ENCODE data around the gene PRUNE2.

The PRUNE2 gene

DNA sequence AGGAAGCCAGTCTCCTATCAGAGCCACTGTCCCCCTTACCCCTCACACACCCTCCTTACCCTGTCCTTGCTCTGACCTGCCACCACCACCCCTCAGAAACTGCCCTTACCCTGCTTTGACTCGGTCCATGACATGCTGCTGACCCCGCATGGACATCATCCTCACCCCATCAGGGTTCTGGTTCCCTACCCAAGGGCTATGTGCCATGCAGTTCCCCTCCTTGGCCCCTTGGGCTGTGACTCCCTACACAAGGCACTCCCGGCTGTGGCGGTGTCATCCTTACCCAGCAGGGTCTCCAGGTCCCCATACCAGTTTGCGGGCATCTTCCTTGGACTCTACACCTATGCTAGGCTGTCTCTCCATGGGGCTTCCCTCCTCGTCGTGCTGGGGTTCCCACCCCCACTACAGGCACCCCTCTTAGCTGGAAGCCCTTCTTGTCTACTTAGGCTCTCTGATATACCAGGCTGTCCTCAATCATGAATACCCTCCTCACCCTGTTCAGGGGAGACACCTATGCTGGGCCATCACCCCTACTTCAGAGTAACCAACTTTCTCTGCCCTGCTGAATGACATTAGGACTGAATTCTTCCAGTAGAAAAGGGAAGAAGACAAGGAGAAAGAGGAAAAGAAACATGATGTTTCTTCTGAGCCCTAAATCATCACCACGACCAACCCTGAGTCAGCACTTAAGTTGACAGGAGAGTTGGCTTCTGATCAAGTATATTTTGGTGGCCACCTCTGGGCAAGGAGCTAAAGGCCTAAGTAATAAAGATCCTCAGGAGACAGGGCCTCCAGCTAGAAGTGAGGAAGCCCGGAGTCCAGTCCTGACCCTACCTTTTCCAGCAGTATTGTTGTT lies 331.8 kb downstream of the PRUNE2 start:
- no peak for DNase-seq (ENCODE audit: low read depth in 2 of 2)

GRCh38 chr9:76573408-76573807 lies 332.5 kb downstream of the PRUNE2 start:
- DNase-seq (ENCODE audit: low read depth in 2 of 2): no peak

DNA sequence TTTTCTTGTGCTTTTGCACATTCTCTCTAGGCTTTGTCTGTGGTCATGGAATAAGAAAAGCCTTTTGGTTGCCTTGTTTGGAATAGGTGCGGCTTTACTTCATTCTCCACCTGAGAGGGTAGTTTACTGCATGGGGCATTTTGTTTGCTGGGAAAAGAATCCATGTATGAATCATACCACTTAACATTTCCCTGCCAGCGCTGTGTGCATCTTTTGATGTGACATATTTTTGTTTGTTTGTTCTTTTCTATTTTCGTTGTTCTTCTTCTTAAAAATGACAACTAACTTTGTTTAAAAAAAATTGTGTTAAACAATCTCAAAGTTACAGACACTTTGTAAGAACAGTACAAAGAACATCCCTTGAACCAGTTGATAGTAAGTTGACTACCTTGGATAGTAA lies 333.8 kb downstream of the PRUNE2 start:
- no peak for DNase-seq (ENCODE audit: low read depth in 2 of 2)

GRCh38 chr9:76571743-76572146 lies 334.2 kb downstream of the PRUNE2 start:
- DNase-seq (ENCODE audit: low read depth in 2 of 2): no peak

- no peak for DNase-seq (ENCODE audit: low read depth in 2 of 2)
Measured at GRCh38 chr9:76571288-76571687, 334.6 kb downstream of the PRUNE2 start.

GRCh38 chr9:76570826-76571225 lies 335.1 kb downstream of the PRUNE2 start:
- DNase-seq (ENCODE audit: low read depth in 2 of 2): no peak

- no peak for DNase-seq (ENCODE audit: low read depth in 2 of 2)
Measured at GRCh38 chr9:76567086-76567485, 338.8 kb downstream of the PRUNE2 start.

GRCh38 chr9:76564297-76564696 lies 341.6 kb downstream of the PRUNE2 start:
- no peak for DNase-seq (ENCODE audit: low read depth in 2 of 2)

DNA sequence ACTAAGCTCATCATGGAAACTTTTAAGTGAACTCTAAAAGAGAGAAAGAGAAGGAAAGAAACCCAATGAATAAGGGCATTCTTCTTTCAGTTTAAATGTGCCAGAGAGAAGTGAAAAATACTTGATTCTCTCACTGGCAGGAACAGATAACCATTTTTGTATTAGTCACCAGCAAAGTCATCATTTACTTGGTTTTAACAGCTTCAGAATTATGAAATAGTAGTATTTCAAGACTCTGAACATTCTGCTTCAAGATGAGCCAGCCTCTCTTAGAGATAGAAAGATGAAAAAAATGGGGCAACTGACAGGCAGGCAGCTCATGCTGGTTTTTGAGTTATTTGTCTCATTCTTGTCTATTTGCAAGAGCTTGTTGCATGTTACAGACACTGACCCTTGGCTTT lies 343.4 kb downstream of the PRUNE2 start:
- no peak for DNase-seq (ENCODE audit: low read depth in 2 of 2)

DNA sequence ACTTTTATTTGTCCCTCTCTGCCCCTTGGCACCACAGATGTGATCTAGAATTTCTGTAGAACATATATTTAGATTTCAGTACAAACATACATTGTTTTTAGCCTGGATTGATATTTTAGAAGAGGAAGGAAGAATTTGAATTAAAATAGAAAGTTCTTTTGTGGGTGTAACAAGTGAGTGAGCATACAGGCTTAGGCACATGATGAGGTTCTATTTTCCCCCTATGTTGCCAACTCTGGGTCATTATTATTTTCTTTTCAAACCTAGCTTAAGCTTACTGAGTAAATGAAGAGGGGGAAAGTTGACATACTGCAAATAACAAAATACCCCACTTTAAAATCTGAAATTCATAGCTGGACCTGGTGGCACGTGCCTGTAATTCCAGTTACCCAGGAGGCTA lies 344.0 kb downstream of the PRUNE2 start:
- DNase-seq (ENCODE audit: low read depth in 2 of 2): no peak
